Esophagus (tissue), 2 donors: ENCODE results near the gene TTC7B. TPM values are rescaled to one million over a fixed set of nuclear protein-coding genes. Genes with fewer than 3 reads are reported as not detected.
A peak's percentile ranks its signal among the peaks of the same experiment; 100 is the strongest.
"Not testable (repeated sequence)": the region's sequence is repeated elsewhere in the genome, so short reads cannot be mapped to it uniquely, and the experiment has no call there.

Source experiments
- H3K27ac ChIP-seq, 2 donors: one replicate each; pipeline ENCODE4 v1.5.1; 2013; ENCODE audit warnings: low read depth in 2 of 2, mild to moderate bottlenecking in 2 of 2, inconsistent platforms in 1 of 2, low read length in 1 of 2, moderate library complexity in 1 of 2
- H3K27me3 ChIP-seq, 2 donors: one replicate each; pipeline ENCODE4 v1.6.1; 2013; ENCODE audit warnings: low read length in 2 of 2, control low read depth in 1 of 2, mild to moderate bottlenecking in 1 of 2; ENCODE audit not compliant: insufficient read depth in 2 of 2, control insufficient read depth in 1 of 2
- H3K36me3 ChIP-seq, 2 donors: one replicate each; pipeline ENCODE4 v1.6.1; 2013; ENCODE audit warnings: low read length in 1 of 2; ENCODE audit not compliant: control insufficient read depth in 2 of 2, insufficient read depth in 2 of 2
- H3K4me1 ChIP-seq, 2 donors: one replicate each; pipeline ENCODE4 v1.6.1; 2013; ENCODE audit warnings: low read length in 1 of 2; ENCODE audit not compliant: control insufficient read depth in 2 of 2, insufficient read depth in 2 of 2
- H3K4me3 ChIP-seq, 2 donors: one replicate each; pipeline ENCODE4 v1.5.1; 2013; ENCODE audit warnings: low read length in 2 of 2, mild to moderate bottlenecking in 2 of 2, low read depth in 1 of 2, moderate library complexity in 1 of 2
- H3K9me3 ChIP-seq, 2 donors: one replicate each; pipeline ENCODE4 v1.6.1; 2013; ENCODE audit warnings: mild to moderate bottlenecking in 2 of 2, low read depth in 1 of 2, low read length in 1 of 2, moderate library complexity in 1 of 2; ENCODE audit not compliant: control insufficient read depth in 2 of 2, insufficient read depth in 1 of 2
- WGBS, 2 donors: extraction: QIAGEN DNeasy Blood & Tissue Kit; methylation state at CpG; one replicate each; pipeline ENCODE4 v1.1.7; 2013; 5-methylcytosine and 5-hydroxymethylcytosine counted together
- polyA plus RNA-seq, 2 donors: library from polyadenylated mRNA; stranded (reverse); fragments of 200-250 nt; gene quantifications; one replicate each; pipeline ENCODE4 v1.2.3, GENCODE V29; 2013
- donor health status: healthy with polysubstance abuse.
- donor health status: Bipolar disorder and iron deficiency.

TTC7B gene
- polyA plus RNA-seq, 2 donors, result 2.7 to 6.0 TPM

DNA sequence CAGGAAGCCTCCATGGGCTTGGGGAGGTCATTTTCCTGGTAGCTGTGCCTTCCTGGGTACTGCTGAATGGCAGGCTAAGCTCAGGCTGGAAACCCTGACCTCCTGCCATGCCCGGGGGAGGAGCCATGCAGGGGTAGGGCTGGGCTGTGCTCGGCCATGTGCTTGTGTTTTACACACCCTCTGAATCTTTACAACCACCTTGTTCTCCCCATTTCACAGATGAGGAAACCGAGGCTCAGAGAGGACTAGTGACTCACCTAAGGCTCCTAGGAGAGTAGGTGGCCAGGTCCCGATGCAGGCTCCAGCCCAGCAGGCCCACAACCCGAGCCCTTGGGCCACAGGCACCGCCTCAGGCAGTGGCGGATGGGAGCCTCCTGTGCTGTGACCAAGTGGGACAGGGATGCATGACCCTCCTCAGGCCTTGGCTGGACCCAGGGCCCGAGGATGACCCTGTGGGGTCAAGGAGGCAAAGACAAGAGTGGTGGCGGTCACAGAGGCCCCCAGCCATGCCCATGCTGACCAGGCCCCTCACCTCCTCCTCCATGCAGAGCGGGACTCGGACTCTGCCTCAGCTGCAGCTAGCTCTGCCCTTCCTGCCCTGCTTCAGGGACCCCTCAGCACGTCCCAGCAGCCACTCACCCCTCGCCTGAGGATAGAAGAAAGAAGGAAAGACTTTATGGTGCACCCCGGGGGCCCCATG is 283.3 kb downstream of the TTC7B start:
- Histone ChIP-seq H3K36me3 (no peaks in the 10 kb centered on the region), H3K9me3 (no peaks in the 10 kb centered on the region), H3K4me3 (no peak overlapping the region), H3K27me3 (no peaks in the 10 kb centered on the region), H3K27ac (no peak overlapping the region), H3K4me1 (peaks cover 10 to 19% of the 10 kb centered on the region in 2 donors)
- 83 to 85% methylated on average over 13 to 14 of the region's 14 CpGs for WGBS, 2 donors

DNA sequence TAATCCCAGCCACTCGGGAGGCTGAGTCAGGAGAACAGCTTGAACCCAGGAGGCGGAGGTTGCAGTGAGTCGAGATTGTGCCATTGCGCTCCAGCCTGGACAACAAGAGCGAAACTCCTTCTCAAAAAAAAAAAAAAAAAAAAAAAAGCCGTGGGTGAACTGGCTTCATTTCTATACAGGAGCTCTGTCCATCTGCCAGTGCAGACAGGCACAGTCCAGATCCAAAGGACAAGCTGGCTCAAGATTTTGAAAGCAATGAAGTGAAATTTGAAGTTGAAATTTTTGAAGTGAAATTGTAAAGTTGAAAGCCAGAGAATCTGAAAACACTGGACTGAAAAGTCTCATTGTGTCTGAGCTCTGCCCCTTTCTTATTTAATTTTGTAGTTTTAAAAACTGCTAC is 284.7 kb downstream of the TTC7B start:
- Histone ChIP-seq H3K27me3 (no peaks in the 10 kb centered on the region), H3K27ac (no peak overlapping the region), H3K4me3 (no peak overlapping the region), H3K9me3 (no peaks in the 10 kb centered on the region), H3K36me3 (no peaks in the 10 kb centered on the region), H3K4me1 (peaks cover 10 to 12% of the 10 kb centered on the region in 2 donors)
- 82 to 85% methylated on average over 6 of the region's 6 CpGs for WGBS, 2 donors

DNA sequence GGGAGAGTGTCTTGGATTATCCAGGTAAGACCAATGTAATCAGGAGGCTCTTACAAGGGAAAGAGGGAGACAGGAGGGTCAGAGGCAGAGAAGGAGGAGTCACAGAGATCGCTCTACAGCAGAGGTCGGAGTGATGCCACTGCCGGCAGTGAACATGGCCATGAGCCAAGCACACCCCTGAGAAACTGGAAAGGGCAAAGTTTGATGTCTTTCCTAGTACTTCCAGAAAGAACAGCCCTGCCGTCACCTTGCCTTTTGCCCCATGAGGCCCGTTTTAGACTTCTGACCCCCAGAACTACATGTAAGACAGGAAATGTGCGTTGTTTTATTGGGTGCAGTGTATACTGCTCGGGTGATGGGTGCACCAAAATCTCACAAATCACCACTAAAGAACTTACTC is 285.7 kb downstream of the TTC7B start:
- peaks cover 0 to 2% of the 10 kb centered on the region in 2 donors for H3K4me1 ChIP-seq
- H3K27ac ChIP-seq, result no peak overlapping the region
- H3K9me3 ChIP-seq, result no peaks in the 10 kb centered on the region
- no peaks in the 10 kb centered on the region for H3K36me3 ChIP-seq
- no peaks in the 10 kb centered on the region for H3K27me3 ChIP-seq
- 85 to 87% methylated on average over 7 of the region's 7 CpGs for WGBS, 2 donors
- no peak overlapping the region for H3K4me3 ChIP-seq

DNA sequence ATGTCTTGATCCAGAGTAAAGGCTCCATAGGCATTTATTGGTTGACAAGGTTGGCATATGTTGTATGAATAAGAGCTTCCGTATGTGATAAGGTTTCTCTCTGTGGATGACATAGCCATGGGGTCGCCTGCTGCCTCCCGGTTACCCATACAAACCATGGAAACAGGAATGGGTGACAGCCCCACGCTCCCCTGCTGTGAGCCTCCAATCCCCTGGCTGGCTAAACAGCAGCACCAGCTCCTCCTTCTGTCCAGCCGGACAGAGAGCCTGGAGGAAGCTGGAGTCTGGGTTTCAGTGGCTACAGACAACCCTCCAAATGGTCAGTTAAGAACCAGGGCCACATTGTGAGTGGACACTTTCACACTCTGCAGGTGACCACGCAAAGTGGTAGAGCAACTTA is 288.3 kb downstream of the TTC7B start:
- Histone ChIP-seq H3K4me1 (peaks cover under 1 to 8% of the 10 kb centered on the region in 2 donors), H3K36me3 (no peaks in the 10 kb centered on the region), H3K4me3 (no peak overlapping the region), H3K27ac (no peak overlapping the region), H3K27me3 (no peaks in the 10 kb centered on the region), H3K9me3 (no peaks in the 10 kb centered on the region)
- 95 to 98% methylated on average over 6 of the region's 6 CpGs for WGBS, 2 donors

DNA sequence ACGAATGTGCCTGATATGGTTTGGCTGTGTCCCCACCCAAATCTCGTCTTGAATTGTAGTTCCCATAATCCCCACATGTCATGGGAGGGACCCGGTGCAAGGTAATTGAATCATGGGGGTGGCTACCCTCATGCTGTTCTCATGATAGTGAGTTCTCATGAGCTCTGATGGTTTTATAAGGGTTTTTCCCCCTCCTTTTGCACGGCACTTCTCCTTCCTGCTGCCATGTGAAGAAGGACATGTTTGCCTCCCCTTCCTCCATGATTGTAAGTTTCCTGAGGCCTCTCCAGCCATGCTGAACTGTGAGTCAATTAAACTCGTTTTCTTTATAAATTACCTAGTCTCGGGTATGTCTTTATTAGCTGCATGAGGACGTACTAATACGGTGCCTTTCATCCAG is 289.7 kb downstream of the TTC7B start:
- WGBS, 2 donors, result 77 to 81% methylated on average over 8 of the region's 8 CpGs
- peaks cover 10% of the 10 kb centered on the region in 2 donors for H3K4me1 ChIP-seq
- H3K36me3 ChIP-seq, H3K27me3 ChIP-seq, H3K27ac ChIP-seq, H3K9me3 ChIP-seq, H3K4me3 ChIP-seq: not testable (repeated sequence)

DNA sequence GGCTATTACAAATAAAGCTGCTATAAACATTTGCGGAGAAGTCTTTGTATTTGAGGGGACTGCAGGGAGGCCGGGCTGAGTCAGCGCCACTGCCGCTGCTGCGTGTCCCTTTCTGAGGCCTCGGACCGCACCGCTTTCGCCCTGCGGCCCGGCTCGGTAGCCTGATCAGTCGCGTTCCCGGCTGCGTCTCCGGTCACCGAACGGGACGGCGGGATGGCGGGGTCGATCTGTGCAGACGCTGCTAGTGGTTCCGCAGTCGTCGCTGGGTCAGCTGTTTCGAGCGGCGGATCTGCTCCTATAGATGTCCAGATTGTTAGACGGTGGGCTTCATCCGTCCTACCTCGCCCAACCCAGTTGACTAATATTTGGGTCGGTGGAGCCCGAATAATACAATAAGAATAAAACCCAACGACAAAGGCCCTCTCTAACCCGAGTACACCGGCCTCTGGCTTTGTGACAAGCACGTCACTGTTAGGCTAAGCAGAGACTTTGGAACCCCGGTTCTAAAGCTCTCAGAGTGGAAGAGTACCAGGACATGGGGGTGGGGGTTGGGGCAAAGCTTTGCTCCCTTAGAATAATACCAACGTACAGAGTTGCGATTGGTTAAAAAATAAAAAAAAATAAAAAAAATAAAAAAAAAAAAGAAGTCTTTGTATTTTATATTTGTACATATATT is 290.7 kb downstream of the TTC7B start:
- 84 to 85% methylated on average over 27 to 32 of the region's 42 CpGs for WGBS, 2 donors
- H3K9me3 ChIP-seq, H3K4me3 ChIP-seq, H3K27ac ChIP-seq, H3K36me3 ChIP-seq, H3K27me3 ChIP-seq: not testable (repeated sequence)
- peaks cover 12 to 18% of the 10 kb centered on the region in 2 donors for H3K4me1 ChIP-seq

DNA sequence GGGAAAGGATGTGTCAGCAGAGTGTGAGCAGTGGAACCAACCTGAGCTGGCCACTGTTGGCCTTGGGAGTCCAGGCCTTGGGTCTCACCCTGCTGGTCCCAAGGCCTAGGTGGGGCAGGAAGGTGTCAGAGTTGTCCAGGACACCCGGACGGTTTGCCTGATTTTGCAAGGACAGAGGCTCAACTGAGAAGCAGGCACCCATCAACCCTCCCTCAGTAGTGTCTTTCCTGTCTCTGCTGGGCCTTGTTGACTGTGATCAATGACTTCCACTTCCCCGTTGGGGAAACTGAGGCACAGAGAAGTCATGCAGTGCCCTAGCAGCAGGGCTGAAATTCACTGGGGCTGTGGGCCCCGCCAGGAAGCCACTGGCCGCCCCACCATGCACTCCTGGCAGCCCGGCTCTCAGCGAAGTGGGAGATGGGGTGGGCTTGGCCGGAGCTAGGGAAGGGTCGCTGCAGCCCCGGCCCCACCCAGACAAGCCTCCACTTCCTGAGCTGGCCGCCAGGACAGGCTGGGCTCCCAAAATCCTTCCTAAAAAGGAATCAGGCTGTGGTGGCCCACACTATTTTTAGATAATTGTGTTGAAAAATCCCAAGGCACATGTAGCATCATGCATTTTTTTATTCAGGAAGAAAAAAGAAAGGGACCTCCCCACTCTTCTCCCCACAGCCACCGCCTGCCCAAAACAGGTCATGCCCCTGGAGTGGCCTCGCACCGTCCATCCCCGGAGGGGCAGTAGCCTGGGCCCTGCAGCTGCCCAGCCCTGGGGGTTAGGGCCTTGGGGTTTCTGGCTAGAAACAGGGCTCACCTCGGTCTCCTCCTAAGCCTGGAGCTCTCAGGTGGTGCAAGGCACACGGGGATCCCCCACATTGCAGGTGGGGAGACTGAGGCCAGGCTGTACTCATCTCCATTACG is 292.0 kb downstream of the TTC7B start:
- H3K27ac ChIP-seq, result peak overlapping the region in 1 of 2 donors; percentile 63
- no peaks in the 10 kb centered on the region for H3K36me3 ChIP-seq
- no peak overlapping the region for H3K4me3 ChIP-seq
- 74 to 77% methylated on average over 18 of the region's 18 CpGs for WGBS, 2 donors
- no peaks in the 10 kb centered on the region for H3K27me3 ChIP-seq
- no peaks in the 10 kb centered on the region for H3K9me3 ChIP-seq
- peaks cover 13 to 30% of the 10 kb centered on the region in 2 donors for H3K4me1 ChIP-seq

DNA sequence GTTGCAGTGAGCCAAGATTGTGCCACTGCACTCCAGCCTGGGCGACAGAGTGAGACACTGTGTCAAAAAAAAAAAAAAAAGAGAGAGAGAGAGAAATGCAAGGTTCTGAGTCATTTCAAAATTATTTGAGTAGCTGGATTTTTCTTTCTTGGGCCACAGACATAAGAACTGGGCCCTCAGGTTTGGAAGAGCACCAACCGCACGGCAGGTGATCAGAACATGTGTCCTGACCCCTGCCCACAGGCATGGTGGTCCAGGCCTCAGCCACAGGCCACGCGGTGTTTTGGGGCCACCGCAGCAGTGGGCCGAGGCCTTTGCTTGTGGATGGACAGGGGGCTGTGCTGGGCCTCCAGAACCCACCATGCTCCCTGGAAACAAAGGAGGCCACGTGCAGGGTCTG is 292.7 kb downstream of the TTC7B start:
- no peaks in the 10 kb centered on the region for H3K27me3 ChIP-seq

DNA sequence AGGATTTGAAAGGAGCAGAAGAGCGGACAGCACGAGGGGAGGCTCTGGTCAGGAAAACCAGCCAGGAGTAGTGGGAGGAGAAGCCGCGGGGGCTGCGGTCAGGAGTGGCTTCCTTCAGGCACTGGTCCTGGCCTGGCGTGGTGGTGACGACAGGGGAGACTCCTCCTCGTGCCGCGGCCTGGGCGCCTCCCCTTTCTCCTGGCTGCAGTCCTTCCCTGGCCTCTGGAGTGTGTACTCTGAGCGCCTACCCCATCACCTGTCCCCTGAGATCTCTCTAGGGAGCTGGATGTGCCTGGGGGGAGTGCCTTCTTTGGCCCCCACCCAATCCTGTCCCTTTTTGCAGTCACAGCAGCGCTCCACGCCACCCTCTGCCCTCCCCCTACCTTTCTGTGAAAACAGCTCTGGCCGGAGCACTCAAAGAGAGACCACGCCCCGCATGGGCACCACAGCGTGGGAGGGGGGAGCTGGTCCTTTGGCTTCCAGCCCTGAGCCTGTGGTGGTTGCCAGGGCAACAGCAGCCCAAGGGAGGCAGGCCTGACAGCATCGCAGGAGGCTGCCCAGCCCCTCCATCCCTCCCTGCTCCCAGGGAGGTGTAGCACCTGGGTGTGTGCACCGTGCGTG is 293.5 kb downstream of the TTC7B start:
- H3K4me1 ChIP-seq, result peaks cover 22 to 43% of the 10 kb centered on the region in 2 donors
- H3K36me3 ChIP-seq, result no peaks in the 10 kb centered on the region
- WGBS, 2 donors, result 25 to 31% methylated on average over 21 of the region's 21 CpGs
- H3K27me3 ChIP-seq, result no peaks in the 10 kb centered on the region
- no peaks in the 10 kb centered on the region for H3K9me3 ChIP-seq
- H3K27ac ChIP-seq, result peak overlapping the region; percentile 17 to 71
- no peak overlapping the region for H3K4me3 ChIP-seq

More for the DNA sequence above, 292.7 kb downstream of the TTC7B start:
- Histone ChIP-seq H3K36me3 (no peaks in the 10 kb centered on the region), H3K4me1 (peaks cover 14 to 35% of the 10 kb centered on the region in 2 donors), H3K9me3 (no peaks in the 10 kb centered on the region), H3K27ac (peak overlapping the region in 1 of 2 donors; percentile 45), H3K4me3 (no peak overlapping the region)
- WGBS, 2 donors, result 74 to 90% methylated on average over 7 to 8 of the region's 8 CpGs
